ENCODE results near the gene SLC8A2. TPM values are rescaled to one million over a fixed set of nuclear protein-coding genes. Genes with fewer than 3 reads are reported as not detected.

The SLC8A2 gene
- total RNA-seq, 1 donor from 2014 or later = 3.7 TPM

DNA sequence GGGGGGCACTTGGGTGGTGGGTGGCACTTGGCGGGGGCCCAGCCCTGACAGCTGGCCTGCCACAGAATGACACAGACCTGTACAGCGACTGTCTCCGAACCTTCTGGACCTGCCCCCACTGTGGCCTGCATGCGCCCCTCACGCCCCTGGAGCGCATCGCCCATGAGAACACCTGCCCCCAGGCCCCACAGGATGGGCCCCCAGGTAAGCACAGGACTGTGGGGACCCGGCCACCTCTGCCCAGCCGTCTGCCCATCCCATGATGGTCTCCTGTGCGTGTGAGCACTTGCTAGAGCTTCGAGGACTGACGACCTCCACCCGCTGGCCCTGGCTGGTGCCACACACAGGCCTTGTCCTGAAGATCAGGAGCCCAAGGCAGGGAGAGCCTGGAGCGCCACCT is 90.6 kb downstream of the SLC8A2 start:
- TF ChIP-seq, protein P1, sequence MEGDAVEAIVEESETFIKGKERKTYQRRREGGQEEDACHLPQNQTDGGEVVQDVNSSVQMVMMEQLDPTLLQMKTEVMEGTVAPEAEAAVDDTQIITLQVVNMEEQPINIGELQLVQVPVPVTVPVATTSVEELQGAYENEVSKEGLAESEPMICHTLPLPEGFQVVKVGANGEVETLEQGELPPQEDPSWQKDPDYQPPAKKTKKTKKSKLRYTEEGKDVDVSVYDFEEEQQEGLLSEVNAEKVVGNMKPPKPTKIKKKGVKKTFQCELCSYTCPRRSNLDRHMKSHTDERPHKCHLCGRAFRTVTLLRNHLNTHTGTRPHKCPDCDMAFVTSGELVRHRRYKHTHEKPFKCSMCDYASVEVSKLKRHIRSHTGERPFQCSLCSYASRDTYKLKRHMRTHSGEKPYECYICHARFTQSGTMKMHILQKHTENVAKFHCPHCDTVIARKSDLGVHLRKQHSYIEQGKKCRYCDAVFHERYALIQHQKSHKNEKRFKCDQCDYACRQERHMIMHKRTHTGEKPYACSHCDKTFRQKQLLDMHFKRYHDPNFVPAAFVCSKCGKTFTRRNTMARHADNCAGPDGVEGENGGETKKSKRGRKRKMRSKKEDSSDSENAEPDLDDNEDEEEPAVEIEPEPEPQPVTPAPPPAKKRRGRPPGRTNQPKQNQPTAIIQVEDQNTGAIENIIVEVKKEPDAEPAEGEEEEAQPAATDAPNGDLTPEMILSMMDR (IDR thresholded peaks at IDR 0.05; ENCODE audit: unreplicated experiment) = no peak
- Mint-ChIP-seq H3K4me1 (no peaks in the 10 kb centered on the region), H3K36me3 (peaks cover 20% of the 10 kb centered on the region), H3K9me3 (no peaks in the 10 kb centered on the region), H3K4me3 (no peak overlapping the region), H3K27me3 (ENCODE audit: low read depth) (no peaks in the 10 kb centered on the region), H3K27ac (no peak overlapping the region)
- DNase-seq (ENCODE audit: low spot score in 2 of 2, unreplicated experiment in 2 of 2) = no peak

DNA sequence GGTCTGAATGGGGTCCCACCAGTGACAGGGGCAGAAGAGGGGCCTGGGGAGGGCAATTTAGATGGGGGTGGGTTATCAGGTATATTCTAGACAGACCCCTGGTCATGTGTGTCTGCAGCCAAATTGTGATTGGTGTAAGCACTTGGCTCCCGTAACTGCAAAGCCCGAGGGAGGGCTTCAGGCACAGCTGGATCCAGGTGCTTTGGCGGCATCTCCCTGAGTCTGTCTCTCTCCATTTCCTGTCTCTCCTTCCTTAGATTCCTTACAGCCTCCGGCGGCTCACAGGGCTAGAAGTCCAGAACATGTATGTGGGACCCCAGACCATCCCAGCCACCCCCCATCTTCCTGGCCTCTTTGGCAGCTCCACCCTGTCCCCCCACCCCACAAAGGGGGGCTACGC is 91.1 kb downstream of the SLC8A2 start:
- TF ChIP-seq, protein P1 (IDR thresholded peaks at IDR 0.05; ENCODE audit: unreplicated experiment) = no peak
- Mint-ChIP-seq H3K4me3 (no peak overlapping the region), H3K9me3 (no peaks in the 10 kb centered on the region), H3K36me3 (peaks cover 20% of the 10 kb centered on the region), H3K27ac (no peak overlapping the region), H3K27me3 (ENCODE audit: low read depth) (no peaks in the 10 kb centered on the region), H3K4me1 (no peaks in the 10 kb centered on the region)
- DNase-seq (ENCODE audit: low spot score in 2 of 2, unreplicated experiment in 2 of 2) = no peak

DNA sequence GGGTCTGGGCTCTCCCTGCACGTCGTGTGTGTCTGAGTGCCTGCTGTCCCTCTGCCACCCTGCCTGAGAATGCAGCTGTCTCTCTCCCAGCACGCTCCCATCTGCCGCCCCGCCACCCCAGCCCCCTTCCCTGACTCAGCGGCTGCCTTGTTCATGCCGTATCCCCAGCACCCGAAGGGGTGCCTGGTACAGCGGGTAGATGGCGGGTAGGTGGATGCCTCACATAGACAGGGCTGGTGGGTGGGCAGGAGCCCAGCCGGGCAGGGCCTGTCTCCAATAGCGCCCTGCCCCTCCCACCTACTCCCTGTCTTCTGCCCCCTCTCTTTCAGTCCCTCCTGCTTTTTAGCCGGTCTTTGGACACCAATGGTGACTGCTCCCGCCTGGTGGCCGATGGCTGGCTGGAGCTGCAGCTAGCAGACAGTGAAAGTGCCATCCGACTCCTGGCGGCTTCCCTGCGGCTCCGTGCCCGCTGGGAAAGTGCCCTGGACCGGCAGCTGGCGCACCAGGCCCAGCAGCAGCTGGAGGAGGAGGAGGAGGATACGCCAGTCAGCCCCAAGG is 92.2 kb downstream of the SLC8A2 start:
- no peaks in the 10 kb centered on the region for H3K27me3 Mint-ChIP-seq (ENCODE audit: low read depth)
- no peak overlapping the region for H3K27ac Mint-ChIP-seq
- no peaks in the 10 kb centered on the region for H3K4me1 Mint-ChIP-seq
- TF ChIP-seq, protein P1 (IDR thresholded peaks at IDR 0.05; ENCODE audit: unreplicated experiment) = no peak
- H3K9me3 Mint-ChIP-seq = no peaks in the 10 kb centered on the region
- no peak overlapping the region for H3K4me3 Mint-ChIP-seq
- no peak for DNase-seq (ENCODE audit: low spot score in 2 of 2, unreplicated experiment in 2 of 2)
- peaks cover 23% of the 10 kb centered on the region for H3K36me3 Mint-ChIP-seq

DNA sequence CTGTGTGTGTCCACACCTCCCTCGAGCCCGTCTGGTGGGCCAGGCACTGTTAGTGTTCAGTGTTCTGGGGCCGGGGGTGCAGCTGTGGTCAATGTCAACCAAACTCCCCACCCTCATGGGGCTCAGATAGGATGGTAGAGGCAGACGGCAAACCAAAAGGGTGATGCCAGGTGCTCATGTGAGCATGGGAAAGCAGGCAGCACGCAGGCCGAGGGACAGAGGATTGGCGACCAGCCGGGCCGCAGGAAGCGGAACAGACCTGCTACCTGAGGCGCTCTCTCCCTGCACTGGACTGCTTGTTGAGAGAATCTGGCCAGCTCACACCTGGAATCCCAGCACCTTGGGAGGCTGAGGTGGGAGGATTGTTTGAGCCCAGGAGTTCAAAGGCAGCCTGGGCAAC is 93.4 kb downstream of the SLC8A2 start:
- Mint-ChIP-seq H3K27me3 (ENCODE audit: low read depth) (no peaks in the 10 kb centered on the region), H3K4me1 (no peaks in the 10 kb centered on the region), H3K9me3 (no peaks in the 10 kb centered on the region), H3K27ac (no peak overlapping the region), H3K36me3 (peaks cover 24% of the 10 kb centered on the region), H3K4me3 (no peak overlapping the region)
- DNase-seq (ENCODE audit: low spot score in 2 of 2, unreplicated experiment in 2 of 2) = no peak
- TF ChIP-seq, protein P1 (IDR thresholded peaks at IDR 0.05; ENCODE audit: unreplicated experiment) = no peak

Other genes starting within 250 kb of the SLC8A2 start
- 19.1 to 19.6 TPM (median 19.5 TPM) in 3 replicates for gene BBC3, start 240.7 kb downstream of the SLC8A2 start, total RNA-seq
- 45.6 to 49.2 TPM (median 46.8 TPM) in 3 replicates for gene CCDC9, start 215.4 kb downstream of the SLC8A2 start, total RNA-seq
- gene INAFM1, start 197.0 kb downstream of the SLC8A2 start, total RNA-seq = 24.4 to 25.1 TPM (median 24.6 TPM) in 3 replicates
- gene C5AR1, start 162.0 kb downstream of the SLC8A2 start, total RNA-seq = 0.47 to 1.2 TPM (median 0.98 TPM) in 3 replicates
- gene C5AR2, start 139.7 kb downstream of the SLC8A2 start, total RNA-seq = not detected in 3 replicates
- 31.7 to 31.9 TPM (median 31.7 TPM) in 3 replicates for gene DHX34, start 122.6 kb downstream of the SLC8A2 start, total RNA-seq
- gene MEIS3, start 52.4 kb downstream of the SLC8A2 start, total RNA-seq = 268 to 277 TPM (median 273 TPM) in 3 replicates
- 18.4 to 20.4 TPM (median 20.1 TPM) in 3 replicates for gene KPTN, start 12.3 kb upstream of the SLC8A2 start, total RNA-seq
- gene NAPA, start 43.2 kb upstream of the SLC8A2 start, total RNA-seq = 53.6 to 56.4 TPM (median 54.7 TPM) in 3 replicates
- 0.13 to 0.81 TPM (median 0.18 TPM) in 3 replicates for gene ZNF541, start 101.3 kb upstream of the SLC8A2 start, total RNA-seq
- 35.6 to 38.5 TPM (median 36.9 TPM) in 3 replicates for gene BICRA, start 137.2 kb upstream of the SLC8A2 start, total RNA-seq
- gene EHD2, start 241.5 kb upstream of the SLC8A2 start, total RNA-seq = 38.7 to 39.2 TPM (median 38.8 TPM) in 3 replicates

Measured in mesothelial cell of epicardium (in vitro differentiated cells).